IPS DF 6.9 (cell line): ENCODE results near the gene PLCG1.

Source experiments
- DNase-seq: peaks from one replicate; pipeline ENCODE4 v3.0.0-alpha.2; 2013; ENCODE audit warnings: low read depth, low spot score
- H3K27ac ChIP-seq: one replicate; pipeline ENCODE4 v1.5.1; 2013; ENCODE audit warnings: low read length, control low read depth
- H3K27me3 ChIP-seq: 2 replicates; pipeline ENCODE4 v1.6.1; 2013; ENCODE audit warnings: mild to moderate bottlenecking, low read length; ENCODE audit not compliant: control insufficient read depth, insufficient read depth
- H3K36me3 ChIP-seq: 2 replicates; pipeline ENCODE4 v1.6.1; 2013; ENCODE audit warnings: low read length; ENCODE audit not compliant: control insufficient read depth, insufficient read depth
- H3K4me1 ChIP-seq: 2 replicates; pipeline ENCODE4 v1.6.1; 2013; ENCODE audit warnings: low read length; ENCODE audit not compliant: control insufficient read depth, insufficient read depth
- H3K4me3 ChIP-seq: 2 replicates; pipeline ENCODE4 v1.5.1; 2013; ENCODE audit warnings: mild to moderate bottlenecking, low read length
- H3K9me3 ChIP-seq: 2 replicates; pipeline ENCODE4 v1.6.1; 2013; ENCODE audit warnings: low read length, inconsistent platforms; ENCODE audit not compliant: control insufficient read depth, insufficient read depth
- WGBS: extraction: QIAGEN DNeasy Blood & Tissue Kit; methylation state at CpG from one replicate; pipeline ENCODE4 v1.1.7; 2013; ENCODE audit warnings: mixed read lengths, missing lambda C conversion rate; ENCODE audit not compliant: insufficient read length, insufficient coverage; 5-methylcytosine and 5-hydroxymethylcytosine counted together

The PLCG1 gene

DNA sequence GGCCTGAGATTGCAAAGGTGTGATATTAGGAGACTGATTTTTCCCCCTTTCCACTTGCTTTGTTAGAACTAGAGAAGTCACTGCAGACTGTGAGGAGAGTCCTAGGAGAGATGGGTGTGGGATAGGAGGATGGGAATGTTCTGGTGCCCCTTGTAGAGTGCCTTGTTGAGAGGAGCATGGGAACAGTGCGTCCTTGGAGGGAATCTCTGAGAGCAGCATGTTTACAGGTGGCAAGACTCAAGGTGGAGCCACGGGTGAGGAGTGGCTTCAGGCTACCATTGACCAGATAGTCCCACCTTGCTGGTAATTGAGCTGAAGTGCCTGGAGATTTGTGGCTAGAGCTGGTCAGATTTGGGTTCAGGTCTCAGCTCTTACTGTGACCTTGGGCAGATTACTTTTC lies 6.0 kb downstream of the PLCG1 start:
- Histone ChIP-seq H3K4me1 (peaks cover 15% of the 10 kb centered on the region), H3K9me3 (no peaks in the 10 kb centered on the region), H3K36me3 (no peaks in the 10 kb centered on the region; the same call in 1 of the 2 replicates), H3K4me3 (no peak overlapping the region), H3K27ac (no peak overlapping the region), H3K27me3 (no peaks in the 10 kb centered on the region)
- no peak for DNase-seq
- WGBS: no CpG with 5 or more reads among the region's 2 CpGs

GRCh38 chr20:41145317-41145716 lies 8.0 kb downstream of the PLCG1 start:
- H3K4me1 ChIP-seq: peaks cover 8% of the 10 kb centered on the region
- no peak overlapping the region for H3K27ac ChIP-seq
- DNase-seq: no peak
- H3K9me3 ChIP-seq: no peaks in the 10 kb centered on the region
- no peak overlapping the region for H3K4me3 ChIP-seq
- no CpG with 5 or more reads among the region's 2 CpGs for WGBS
- H3K27me3 ChIP-seq: no peaks in the 10 kb centered on the region
- no peaks in the 10 kb centered on the region; the same call in 1 of the 2 replicates for H3K36me3 ChIP-seq

- no peak overlapping the region for H3K4me3 ChIP-seq
- WGBS: no CpG with 5 or more reads among the region's 12 CpGs
- DNase-seq: no peak
- no peaks in the 10 kb centered on the region for H3K9me3 ChIP-seq
- H3K27ac ChIP-seq: no peak overlapping the region
- H3K4me1 ChIP-seq: peaks cover 6% of the 10 kb centered on the region
- no peaks in the 10 kb centered on the region; the same call in 1 of the 2 replicates for H3K36me3 ChIP-seq
- H3K27me3 ChIP-seq: no peaks in the 10 kb centered on the region
Observed at GRCh38 chr20:41145821-41146620, 8.7 kb downstream of the PLCG1 start.

GRCh38 chr20:41147767-41148191 lies 10.4 kb downstream of the PLCG1 start:
- no peaks in the 10 kb centered on the region for H3K27me3 ChIP-seq
- no peak overlapping the region for H3K27ac ChIP-seq
- no peak for DNase-seq
- H3K4me1 ChIP-seq: peaks cover 3% of the 10 kb centered on the region
- no peaks in the 10 kb centered on the region for H3K9me3 ChIP-seq
- no CpG with 5 or more reads among the region's 8 CpGs for WGBS
- H3K4me3 ChIP-seq: no peak overlapping the region
- no peaks in the 10 kb centered on the region; the same call in 1 of the 2 replicates for H3K36me3 ChIP-seq

DNA sequence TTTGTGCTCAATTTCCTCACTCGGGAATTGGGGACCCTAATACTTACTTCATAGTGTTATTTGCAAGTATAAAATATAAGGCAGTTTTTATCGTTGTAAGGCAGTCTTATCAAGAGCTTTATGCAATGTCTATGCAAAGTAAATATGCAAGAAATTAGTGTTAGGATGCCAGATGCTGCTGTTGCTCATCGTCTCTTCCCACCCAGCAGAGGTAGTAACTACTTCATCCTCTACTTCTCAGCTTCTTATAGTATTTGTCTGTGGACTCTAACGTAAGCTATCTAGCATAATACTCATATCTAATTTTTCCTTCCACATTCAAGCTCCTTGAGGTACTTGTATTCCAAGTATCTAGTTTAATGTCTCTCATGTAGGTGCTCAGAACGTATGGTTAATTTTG lies 11.6 kb downstream of the PLCG1 start:
- Histone ChIP-seq H3K4me1 (peaks cover 2% of the 10 kb centered on the region), H3K4me3 (no peak overlapping the region), H3K9me3 (no peaks in the 10 kb centered on the region), H3K36me3 (no peaks in the 10 kb centered on the region; the same call in 1 of the 2 replicates), H3K27me3 (no peaks in the 10 kb centered on the region), H3K27ac (no peak overlapping the region)
- DNase-seq: no peak
- WGBS: no CpG with 5 or more reads among the region's 5 CpGs

DNA sequence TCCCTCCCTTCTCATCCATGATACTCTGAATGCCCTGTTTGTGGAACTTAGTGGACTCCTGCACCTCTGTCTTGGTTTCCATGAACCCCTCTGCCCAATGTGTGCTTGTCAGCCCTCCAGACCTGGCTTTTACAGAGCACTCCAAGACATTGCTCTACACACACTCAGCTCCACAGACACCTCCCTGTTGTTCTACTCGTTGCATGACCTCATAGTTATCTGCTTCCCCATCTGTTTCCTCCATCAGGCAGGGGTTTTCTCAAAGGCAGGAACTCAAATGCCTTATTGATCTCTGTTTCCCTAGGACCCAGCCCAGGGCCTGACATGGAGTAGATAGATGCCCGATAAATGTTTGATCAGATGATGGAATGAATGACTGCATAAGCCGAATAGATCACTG lies 13.3 kb downstream of the PLCG1 start:
- H3K36me3 ChIP-seq: no peaks in the 10 kb centered on the region; the same call in 1 of the 2 replicates
- no peaks in the 10 kb centered on the region for H3K9me3 ChIP-seq
- H3K4me3 ChIP-seq: no peak overlapping the region
- WGBS: no CpG with 5 or more reads among the region's 3 CpGs
- H3K4me1 ChIP-seq: peaks cover 2% of the 10 kb centered on the region
- no peaks in the 10 kb centered on the region for H3K27me3 ChIP-seq
- no peak overlapping the region for H3K27ac ChIP-seq
- no peak for DNase-seq

- no CpG with 5 or more reads among the region's 5 CpGs for WGBS
- DNase-seq: no peak
- Histone ChIP-seq H3K4me3 (no peak overlapping the region), H3K27me3 (no peaks in the 10 kb centered on the region), H3K4me1 (peaks cover 2% of the 10 kb centered on the region), H3K36me3 (no peaks in the 10 kb centered on the region; the same call in 1 of the 2 replicates), H3K27ac (no peak overlapping the region), H3K9me3 (no peaks in the 10 kb centered on the region)
Observed at GRCh38 chr20:41151134-41151869, 14.0 kb downstream of the PLCG1 start.

- Histone ChIP-seq H3K4me3 (no peak overlapping the region), H3K27me3 (no peaks in the 10 kb centered on the region), H3K27ac (no peak overlapping the region), H3K4me1 (peaks cover 3% of the 10 kb centered on the region), H3K9me3 (no peaks in the 10 kb centered on the region), H3K36me3 (no peaks in the 10 kb centered on the region)
- DNase-seq: no peak
- no CpG with 5 or more reads among the region's 5 CpGs for WGBS
Observed at GRCh38 chr20:41152108-41152757, 14.9 kb downstream of the PLCG1 start.

DNA sequence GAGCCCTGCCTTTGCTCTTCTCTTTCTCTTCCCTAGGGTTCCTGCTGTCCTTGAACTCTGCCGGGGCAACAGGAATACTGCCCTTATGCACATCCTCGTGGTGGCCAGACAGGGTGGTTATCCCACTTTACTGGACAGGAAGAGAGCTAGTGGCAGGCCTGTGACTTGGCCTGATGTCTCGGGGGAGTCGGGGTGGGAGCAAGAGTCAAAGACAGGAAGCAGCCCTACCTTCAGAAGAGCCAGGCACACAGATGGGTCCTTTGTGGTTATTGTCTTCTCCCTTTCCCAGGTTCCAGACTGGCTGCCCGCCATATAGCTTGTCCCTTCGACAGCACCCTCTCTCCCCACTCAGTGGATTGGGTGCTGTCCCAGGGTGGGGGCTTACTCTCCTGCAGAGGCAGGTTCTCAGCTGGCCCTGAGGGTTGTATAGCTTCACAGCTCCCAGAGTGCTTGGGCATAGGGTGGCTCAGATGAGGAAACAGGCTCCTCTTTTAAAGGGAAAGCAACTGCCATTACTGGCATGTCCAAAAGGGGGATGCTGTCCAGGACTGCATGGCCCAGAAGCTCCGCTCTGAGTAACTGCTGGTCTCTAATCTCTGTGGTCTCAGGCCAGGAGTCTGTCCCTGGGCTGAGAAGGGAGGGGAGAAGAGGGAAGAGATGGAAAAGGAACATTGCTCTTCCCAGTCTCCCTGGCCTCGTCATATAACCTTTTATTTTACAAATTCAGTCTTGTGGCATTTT lies 17.3 kb downstream of the PLCG1 start:
- DNase-seq: no peak
- Histone ChIP-seq H3K4me3 (no peak overlapping the region), H3K9me3 (no peaks in the 10 kb centered on the region), H3K36me3 (0 out of 2 replicates have a peak, but pooled peaks cover under 1% of the 10 kb centered on the region), H3K27ac (no peak overlapping the region), H3K27me3 (no peaks in the 10 kb centered on the region), H3K4me1 (peaks cover 1% of the 10 kb centered on the region)
- WGBS: no CpG with 5 or more reads among the region's 8 CpGs

GRCh38 chr20:41155261-41155660 lies 17.9 kb downstream of the PLCG1 start:
- no peak overlapping the region for H3K4me3 ChIP-seq
- no peak overlapping the region for H3K27ac ChIP-seq
- H3K4me1 ChIP-seq: peaks cover 1% of the 10 kb centered on the region
- H3K9me3 ChIP-seq: no peaks in the 10 kb centered on the region
- no peak for DNase-seq
- no CpG with 5 or more reads among the region's 7 CpGs for WGBS
- H3K27me3 ChIP-seq: no peaks in the 10 kb centered on the region
- H3K36me3 ChIP-seq: peaks cover 6% of the 10 kb centered on the region
